ENCODE measurements around the gene IL21R. TPM values are rescaled to one million over a fixed set of nuclear protein-coding genes. Genes with fewer than 3 reads are reported as not detected.

Gene IL21R
- total RNA-seq, 1 experiment from 2014 or later, result 3.8 TPM

GRCh38 chr16:27421961-27422740 lies 20.2 kb downstream of the IL21R start:
- Histone ChIP-seq H3K9me3 (ENCODE audit: insufficient read depth, low read depth) (peaks cover 24% of the 10 kb centered on the region), H3K79me2 (ENCODE audit: low read depth) (no peaks in the 10 kb centered on the region), H3K27me3 (ENCODE audit: insufficient read depth, low read depth) (no peaks in the 10 kb centered on the region), H4K20me1 (ENCODE audit: insufficient read depth) (no peaks in the 10 kb centered on the region), H3K4me2 (no peak overlapping the region), H3K9me2 (ENCODE audit: insufficient read depth) (no peaks in the 10 kb centered on the region), H3K27ac (no peak overlapping the region), H3K4me1 (replicated peaks; ENCODE audit: insufficient read depth) (no peaks in the 10 kb centered on the region), H3F3A (ENCODE audit: insufficient read depth, low read depth) (peaks cover 6% of the 10 kb centered on the region; the same call in 1 of the 2 replicates), H3K4me3 (no peak overlapping the region), H2AFZ (no peak overlapping the region), H3K36me3 (ENCODE audit: low read depth) (no peaks in the 10 kb centered on the region)
- no TSS peak for BruUV-seq (replicated peaks)
- CTCF ChIA-PET, result no interaction called here
- POLR2A ChIA-PET (ENCODE audit: unreplicated experiment), result interaction anchor here (0.7 kb wide), 1 partner anchor 265 kb away, joined by 12 read pairs; no protein-coding TSS in a partner anchor
- intact Hi-C loops (cut with micrococcal nuclease; ENCODE audit: unreplicated experiment), result no loop called here
- no peak for TF ChIP-seq CTCF (conservative IDR thresholded peaks at IDR 0.05)
- no peak for TF ChIP-seq EZH2 (IDR thresholded peaks at IDR 0.05; ENCODE audit: low read depth)
- DNase-seq, result no peak

GRCh38 chr16:27424772-27425498 lies 23.0 kb downstream of the IL21R start:
- Histone ChIP-seq H3K79me2 (ENCODE audit: low read depth) (no peaks in the 10 kb centered on the region), H3K27ac (no peak overlapping the region), H3K27me3 (ENCODE audit: insufficient read depth, low read depth) (0 out of 2 replicates have a peak, but pooled peaks cover 2% of the 10 kb centered on the region), H3K4me3 (no peak overlapping the region), H3K36me3 (ENCODE audit: low read depth) (no peaks in the 10 kb centered on the region), H3K4me1 (replicated peaks; ENCODE audit: insufficient read depth) (no peaks in the 10 kb centered on the region), H3F3A (ENCODE audit: insufficient read depth, low read depth) (peaks cover 6% of the 10 kb centered on the region; the same call in 1 of the 2 replicates), H4K20me1 (ENCODE audit: insufficient read depth) (no peaks in the 10 kb centered on the region), H3K4me2 (no peak overlapping the region), H2AFZ (no peak overlapping the region), H3K9me2 (ENCODE audit: insufficient read depth) (no peaks in the 10 kb centered on the region), H3K9me3 (ENCODE audit: insufficient read depth, low read depth) (peaks cover 24% of the 10 kb centered on the region)
- intact Hi-C loops (cut with micrococcal nuclease; ENCODE audit: unreplicated experiment), result no loop called here
- POLR2A ChIA-PET (ENCODE audit: unreplicated experiment), result no interaction called here
- TF ChIP-seq EZH2 (IDR thresholded peaks at IDR 0.05; ENCODE audit: low read depth), result no peak
- no peak for TF ChIP-seq CTCF (conservative IDR thresholded peaks at IDR 0.05)
- no TSS peak for BruUV-seq (replicated peaks)
- DNase-seq, result no peak
- CTCF ChIA-PET, result no interaction called here

GRCh38 chr16:27425961-27426360 lies 24.0 kb downstream of the IL21R start:
- H3K9me2 ChIP-seq (ENCODE audit: insufficient read depth), result no peaks in the 10 kb centered on the region
- H3K4me1 ChIP-seq (replicated peaks; ENCODE audit: insufficient read depth), result no peaks in the 10 kb centered on the region
- H2AFZ ChIP-seq, result no peak overlapping the region
- intact Hi-C loops (cut with micrococcal nuclease; ENCODE audit: unreplicated experiment), result no loop called here
- no peaks in the 10 kb centered on the region for H3K79me2 ChIP-seq (ENCODE audit: low read depth)
- BruUV-seq (replicated peaks), result no TSS peak
- POLR2A ChIA-PET (ENCODE audit: unreplicated experiment), result no interaction called here
- H4K20me1 ChIP-seq (ENCODE audit: insufficient read depth), result no peaks in the 10 kb centered on the region
- H3K27ac ChIP-seq, result no peak overlapping the region
- no peak overlapping the region for H3K4me2 ChIP-seq
- TF ChIP-seq EZH2 (IDR thresholded peaks at IDR 0.05; ENCODE audit: low read depth), result no peak
- TF ChIP-seq CTCF (conservative IDR thresholded peaks at IDR 0.05), result no peak
- H3K27me3 ChIP-seq (ENCODE audit: insufficient read depth, low read depth), result peaks cover 12% of the 10 kb centered on the region; the same call in 1 of the 2 replicates
- CTCF ChIA-PET, result no interaction called here
- H3K36me3 ChIP-seq (ENCODE audit: low read depth), result no peaks in the 10 kb centered on the region
- peaks cover 24% of the 10 kb centered on the region for H3K9me3 ChIP-seq (ENCODE audit: insufficient read depth, low read depth)
- no peak overlapping the region for H3K4me3 ChIP-seq
- H3F3A ChIP-seq (ENCODE audit: insufficient read depth, low read depth), result peaks cover 6% of the 10 kb centered on the region; the same call in 1 of the 2 replicates
- no peak for DNase-seq
